Stimulated activated CD8-positive, alpha-beta memory T cell treated with anti-CD3 and anti-CD28 coated beads, Interleukin-7, amount 100 ng/mL, for 4 hours (primary cell): ENCODE data around the gene FEZF1.

Experiments
- DNase-seq, 2 donors: peaks; one replicate each; pipeline ENCODE4 v3.0.0-alpha.2; 2020; ENCODE audit warnings: low read depth in 2 of 2

Gene FEZF1

DNA sequence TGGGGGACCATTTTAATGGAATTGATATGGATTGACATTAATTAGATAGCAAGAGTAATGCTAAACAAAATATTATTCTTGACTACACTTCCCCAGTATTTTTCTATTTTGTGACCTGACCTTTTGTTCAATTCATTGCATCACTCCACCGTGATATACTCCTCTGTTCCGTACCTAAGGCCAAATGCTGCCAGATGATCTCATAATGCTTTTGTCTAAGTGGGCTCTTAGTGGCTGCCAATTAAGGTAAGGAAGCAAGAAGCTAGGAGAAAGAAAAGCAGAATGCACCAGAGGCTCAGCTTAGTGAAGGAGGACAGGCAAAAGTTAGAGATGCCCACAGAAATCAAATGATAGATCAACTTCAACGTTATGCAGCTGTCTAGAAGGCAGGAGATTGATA, 36.4 kb downstream of the FEZF1 start:
- DNase-seq, result no peak

DNA sequence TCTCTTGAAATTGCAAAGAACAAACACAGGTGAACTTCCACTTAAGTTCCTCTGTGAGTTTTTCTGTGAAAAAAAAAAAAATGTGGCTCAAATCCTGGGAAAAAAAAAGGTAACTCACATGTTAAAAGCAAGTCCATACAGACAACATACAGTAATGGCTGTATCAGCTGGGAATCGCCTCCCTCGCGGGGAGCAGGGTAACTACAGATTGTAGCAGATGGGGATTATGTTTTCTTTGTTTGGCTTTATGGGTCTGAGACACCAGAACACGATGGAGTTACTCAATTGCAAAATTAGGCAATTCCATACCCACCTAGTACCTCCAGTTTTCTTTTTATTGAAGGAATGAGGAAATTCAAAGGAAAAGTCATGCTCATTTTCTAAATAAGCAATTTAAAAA, 42.3 kb downstream of the FEZF1 start:
- no peak for DNase-seq

DNA sequence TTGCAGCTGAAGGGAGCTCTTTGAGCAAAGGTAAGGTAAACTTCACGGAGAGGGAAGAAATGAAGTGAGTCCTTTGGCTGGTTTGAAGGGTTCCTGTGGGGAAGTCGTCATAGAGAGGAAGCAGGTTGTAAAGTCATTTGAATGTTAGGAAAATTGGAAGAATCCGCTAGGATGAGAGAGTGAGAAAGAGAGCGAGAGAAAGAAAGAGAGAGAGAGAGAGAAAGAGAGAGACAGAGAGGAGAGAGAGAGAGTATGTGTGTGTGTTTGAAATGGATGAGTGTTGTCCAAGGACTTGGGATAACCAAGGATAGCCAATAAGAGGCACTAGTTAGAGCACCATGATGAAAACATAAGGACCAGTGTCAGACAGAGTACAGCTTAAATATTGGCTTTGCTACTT, 43.1 kb downstream of the FEZF1 start:
- no peak for DNase-seq

DNA sequence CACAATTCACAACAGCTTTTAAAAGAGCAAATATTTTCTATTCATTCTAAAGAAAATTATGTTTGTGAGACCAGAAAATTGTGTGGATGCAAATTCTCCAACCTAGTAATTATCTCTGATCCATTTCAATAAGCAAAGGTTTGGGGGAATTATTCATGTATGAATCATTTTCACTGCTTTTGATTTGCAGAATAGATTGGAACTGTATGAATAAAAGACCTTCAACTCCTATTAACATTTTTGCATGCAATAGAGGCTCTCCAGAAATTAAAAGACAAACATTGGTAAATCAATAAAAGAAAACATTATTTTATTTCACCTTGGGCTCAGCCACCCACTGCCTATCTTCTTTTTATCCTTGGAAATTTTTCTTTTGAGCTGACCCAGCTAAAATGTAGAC, 43.5 kb downstream of the FEZF1 start:
- DNase-seq, result no peak

DNA sequence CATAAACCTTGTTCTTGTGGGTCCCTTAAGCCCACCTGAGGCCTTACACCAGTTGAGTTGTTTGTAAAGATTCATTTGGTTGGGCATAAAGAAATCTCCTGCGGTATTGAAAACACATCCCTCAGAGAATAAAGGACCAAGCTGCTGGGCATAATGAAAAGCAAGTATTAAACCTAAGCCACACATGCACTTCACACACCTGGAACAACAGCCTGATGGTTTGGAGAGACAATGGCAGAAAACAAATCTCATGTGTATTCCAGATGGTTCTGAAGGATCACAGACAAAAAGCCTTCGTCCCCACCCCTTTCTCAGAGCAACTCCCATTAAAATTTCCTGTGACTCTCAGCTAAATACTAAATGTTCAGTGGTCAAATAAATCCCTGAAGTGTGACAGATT, 44.2 kb downstream of the FEZF1 start:
- no peak for DNase-seq

DNA sequence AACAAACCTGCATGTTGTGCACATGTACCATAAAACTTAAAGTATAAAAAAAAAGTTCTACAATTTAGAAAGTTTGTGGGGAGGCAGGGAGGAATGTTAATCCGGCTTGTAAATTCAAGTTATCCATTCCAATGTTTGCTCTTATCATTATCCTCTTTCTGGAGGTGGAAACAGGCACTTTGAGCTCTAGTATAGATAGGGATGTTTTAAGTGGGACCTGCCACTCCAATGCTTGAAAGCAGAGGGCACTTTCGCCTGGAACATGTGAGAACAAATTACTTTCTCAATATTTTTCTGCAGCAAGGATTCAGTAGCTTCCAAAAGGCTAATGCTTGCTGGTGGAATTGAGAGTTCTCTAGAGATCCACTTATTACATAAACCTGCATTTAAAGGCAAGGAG, 45.6 kb downstream of the FEZF1 start:
- DNase-seq, result no peak

DNA sequence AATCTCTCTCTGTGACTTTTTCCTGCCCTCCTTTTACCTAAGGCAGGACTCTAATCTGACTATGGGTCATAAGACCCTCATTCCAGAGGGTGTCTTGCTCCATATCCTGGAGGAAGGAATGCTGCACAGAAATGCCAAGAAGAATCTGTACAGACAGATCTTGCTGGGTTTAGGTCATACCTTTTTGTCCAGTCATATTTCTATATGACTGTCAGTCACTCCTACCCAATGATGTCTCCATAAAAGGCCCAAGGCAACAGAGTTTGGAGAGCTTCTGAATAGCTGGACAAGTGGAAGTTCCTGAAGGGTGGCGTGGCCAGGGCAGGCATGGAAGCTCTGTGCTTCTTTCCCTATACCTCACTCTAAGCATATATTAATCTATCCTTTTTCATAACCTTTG, 47.5 kb downstream of the FEZF1 start:
- no peak for DNase-seq

DNA sequence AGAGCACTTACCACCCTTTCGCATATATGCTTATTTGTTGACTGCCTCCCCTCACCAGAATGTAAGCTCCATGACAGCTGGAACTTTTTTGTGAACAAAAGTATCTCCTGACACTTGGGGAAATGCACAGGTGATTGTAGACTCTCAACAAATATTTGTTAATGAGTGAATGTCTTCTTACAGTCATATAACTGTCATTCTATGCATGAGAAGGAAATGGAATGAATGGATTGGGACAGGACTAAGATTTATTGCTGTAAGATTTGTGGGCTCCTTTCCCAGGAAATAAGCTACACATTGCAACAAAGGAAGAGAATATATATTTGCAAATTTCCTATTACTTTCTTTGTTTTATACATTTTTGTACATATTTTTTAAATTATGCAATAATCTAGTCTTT, 48.5 kb downstream of the FEZF1 start:
- no peak for DNase-seq

DNA sequence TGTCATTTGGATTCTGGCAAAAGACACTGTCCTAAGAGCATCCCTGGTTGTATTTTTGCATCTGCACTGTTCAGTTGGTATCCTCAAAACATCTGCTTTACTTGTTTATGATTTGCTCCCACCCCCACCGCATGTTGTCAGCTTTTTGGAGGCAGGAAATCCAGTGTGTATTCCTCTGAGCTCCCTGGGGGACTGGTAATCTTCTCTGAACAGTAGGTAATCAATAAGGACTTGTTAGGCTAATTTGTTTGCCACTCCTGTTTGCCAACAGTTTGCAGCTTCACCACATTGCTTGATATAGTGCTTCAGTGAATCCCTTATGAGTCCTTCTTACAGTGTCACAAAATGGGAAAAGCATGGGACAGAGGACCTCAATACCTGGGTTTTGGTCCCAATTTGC, 49.1 kb downstream of the FEZF1 start:
- DNase-seq, result no peak
